HG03097 (cell line): ENCODE measurements around the gene GPR65.

Source experiments
- ATAC-seq: cut with Tn5 transposase; IDR thresholded peaks from one replicate; pipeline ENCODE4 v1.9.1; 2021; ENCODE audit not compliant: unreplicated experiment, low FRiP score

Gene GPR65

DNA sequence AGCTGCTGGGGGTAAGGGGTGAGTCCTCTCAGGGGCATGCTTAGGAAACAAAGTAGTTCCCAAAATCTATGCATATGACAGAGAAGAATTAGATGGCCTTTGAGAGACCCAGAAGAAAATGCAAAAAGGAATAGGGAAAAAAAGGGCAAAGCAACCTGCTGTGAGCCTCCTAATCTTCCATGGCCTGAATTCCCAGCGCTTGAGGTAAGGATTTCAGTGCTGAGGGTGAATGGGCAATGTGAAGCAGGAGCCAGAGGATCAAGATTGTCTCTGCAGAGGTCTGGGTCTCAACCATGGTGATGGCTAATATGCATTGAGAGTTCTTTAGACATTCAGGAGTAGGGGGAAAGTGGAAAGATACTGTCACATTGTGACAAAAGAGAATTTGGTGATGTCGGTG, 31.5 kb downstream of the GPR65 start:
- ATAC-seq: no peak

GRCh38 chr14:88037325-88037724, 32.4 kb downstream of the GPR65 start:
- ATAC-seq: no peak

DNA sequence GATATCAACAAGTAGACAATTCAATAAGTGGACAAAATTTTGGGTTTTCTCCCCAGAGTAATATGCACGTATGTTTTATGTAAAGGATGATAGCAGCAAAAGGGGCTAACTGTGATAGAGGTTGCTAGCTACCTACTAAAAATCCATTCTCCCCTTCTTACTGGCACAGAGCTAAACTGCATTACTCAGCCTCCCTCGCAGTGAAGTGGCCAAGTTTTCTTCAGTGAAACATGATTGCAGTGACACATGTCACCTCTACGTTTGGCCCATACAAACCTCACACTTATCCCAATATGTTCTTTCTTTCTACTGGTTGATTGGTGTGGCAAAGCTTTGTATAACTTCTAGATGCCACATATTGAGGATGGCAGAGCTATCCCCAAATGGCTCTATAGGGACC, 34.3 kb downstream of the GPR65 start:
- no peak for ATAC-seq

DNA sequence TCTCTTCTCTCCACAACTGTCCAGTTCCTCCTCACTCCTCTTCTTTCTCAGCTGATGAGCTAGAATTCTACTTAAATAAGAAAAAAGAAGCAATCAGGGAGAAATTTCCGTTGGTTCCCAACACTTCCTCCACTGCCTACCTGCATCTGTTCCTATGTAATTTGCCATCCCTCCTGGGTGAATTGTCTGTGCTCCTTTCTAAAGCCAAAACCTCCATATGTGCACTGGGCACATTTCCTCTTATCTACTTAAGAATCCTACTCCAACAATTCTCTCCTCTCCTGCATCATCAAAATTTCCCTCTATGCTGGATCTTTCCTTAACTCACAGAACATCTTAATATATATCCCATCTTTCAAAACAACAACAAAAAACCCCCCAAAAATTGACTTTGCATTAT, 35.2 kb downstream of the GPR65 start:
- no peak for ATAC-seq

- ATAC-seq: no peak
Observed at GRCh38 chr14:88043529-88044443, 38.9 kb downstream of the GPR65 start.

- ATAC-seq: peak; percentile 16
Observed at GRCh38 chr14:88044444-88044758, 39.5 kb downstream of the GPR65 start.

GRCh38 chr14:88044776-88045446, 40.0 kb downstream of the GPR65 start:
- ATAC-seq: peak; percentile 66

GRCh38 chr14:88045705-88046104, 40.8 kb downstream of the GPR65 start:
- ATAC-seq: no peak

DNA sequence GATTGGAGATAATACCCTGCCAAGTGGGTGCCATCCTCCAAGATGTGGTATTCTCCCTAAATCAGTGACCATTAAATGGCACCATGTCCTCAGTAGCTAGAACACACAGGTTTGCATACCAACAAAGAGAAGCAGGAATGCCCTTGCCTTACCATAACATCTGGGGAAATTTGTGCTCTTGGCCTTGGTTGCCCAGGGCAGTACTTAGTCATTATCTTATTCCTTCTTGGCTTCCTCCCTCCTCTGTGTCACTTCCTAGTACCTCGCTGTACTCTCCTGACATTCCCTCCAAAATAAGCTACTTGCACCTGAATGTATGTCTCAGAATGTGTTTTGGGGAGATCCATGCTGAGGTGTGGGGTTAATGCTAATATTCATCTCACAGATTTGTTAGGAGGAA, 43.4 kb downstream of the GPR65 start:
- no peak for ATAC-seq

GRCh38 chr14:88049266-88049665, 44.3 kb downstream of the GPR65 start:
- ATAC-seq: no peak

DNA sequence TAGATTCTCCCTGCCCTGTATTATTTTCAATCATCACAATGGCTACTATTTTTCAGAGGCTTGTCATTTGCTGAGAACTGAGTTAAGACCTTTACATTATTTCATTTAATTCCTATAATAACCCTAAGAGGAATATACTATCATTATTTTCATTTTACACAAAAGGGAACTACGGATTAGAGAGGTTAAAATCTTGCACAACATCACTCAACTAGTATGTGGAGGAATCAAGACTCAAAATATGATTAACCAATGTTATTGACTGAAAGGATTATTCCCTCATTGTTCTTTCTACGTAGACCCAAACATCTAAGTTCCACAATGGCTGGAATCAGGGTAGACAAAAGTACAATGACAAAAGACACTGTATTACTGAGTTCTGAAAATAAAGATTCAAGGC, 45.0 kb downstream of the GPR65 start:
- no peak for ATAC-seq

DNA sequence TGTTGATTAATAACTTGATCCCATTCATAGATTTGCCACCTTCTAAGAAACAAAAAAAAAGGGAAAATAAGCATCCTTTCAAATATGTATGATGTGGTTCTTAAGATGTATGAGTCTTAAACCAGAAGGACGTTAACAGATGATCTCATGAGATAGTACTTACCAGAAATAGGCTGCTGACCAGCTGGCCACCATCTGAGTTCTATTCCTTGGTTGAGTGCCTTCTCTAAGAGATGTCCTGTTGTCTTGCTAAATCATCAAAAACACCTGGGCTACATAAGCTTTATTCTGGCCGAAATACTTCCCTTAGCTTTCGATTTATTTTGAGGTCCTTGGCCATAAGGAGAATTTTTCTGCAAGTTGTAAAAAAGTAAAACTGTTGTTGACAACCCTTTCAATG, 55.6 kb downstream of the GPR65 start:
- no peak for ATAC-seq

GRCh38 chr14:88063811-88064210, 58.9 kb downstream of the GPR65 start:
- ATAC-seq: no peak
